Brain microvascular endothelial cell (primary cell): ENCODE data around the gene NARF.

Source experiments
- DNase-seq: peaks from one replicate; pipeline ENCODE4 v3.0.0-alpha.2; 2020
- H3K27ac ChIP-seq: fragments of 250-450 bp; sonication (Bioruptor Pico); 2 replicates; pipeline ENCODE4 v1.5.1; 2020; ENCODE audit warnings: mild to moderate bottlenecking, moderate library complexity
- H3K27me3 ChIP-seq: fragments of 250-450 bp; sonication (Bioruptor Pico); replicated peaks from 2 replicates; pipeline ENCODE4 v1.5.1; 2020; ENCODE audit warnings: mild to moderate bottlenecking
- H3K36me3 ChIP-seq: fragments of 250-450 bp; sonication (Bioruptor Pico); replicated peaks from 2 replicates; pipeline ENCODE4 v1.5.1; 2020; ENCODE audit warnings: mild to moderate bottlenecking
- H3K4me3 ChIP-seq: 2 replicates; pipeline ENCODE4 v1.5.1; 2011; ENCODE audit warnings: low read depth, mild to moderate bottlenecking, control low read depth, low read length, moderate library complexity
- CTCF ChIP-seq: IDR thresholded peaks from 2 replicates; pipeline ENCODE4 v1.5.1; 2011; ENCODE audit warnings: low read depth, mild to moderate bottlenecking, moderate library complexity, low read length, control low read depth, inconsistent platforms; ENCODE audit errors: missing control alignments
- in situ Hi-C: cut with HindIII; loops from 2 replicates; pipeline ENCODE4 v1.10.0; 2017; ENCODE audit warnings: low sequenced_read_pairs, low pct_ligation_motif_present

Gene NARF

GRCh38 chr17:82443465-82444283, 14.9 kb upstream of the NARF start:
- DNase-seq, result no peak
- peaks cover 8% of the 10 kb centered on the region for H3K36me3 ChIP-seq
- no peak overlapping the region for H3K27ac ChIP-seq
- in situ Hi-C loops, result no loop called here
- no peak overlapping the region for H3K4me3 ChIP-seq
- H3K27me3 ChIP-seq, result no peaks in the 10 kb centered on the region
- no peak for TF ChIP-seq CTCF

- H3K27ac ChIP-seq, result no peak overlapping the region
- H3K27me3 ChIP-seq, result no peaks in the 10 kb centered on the region
- peaks cover 8% of the 10 kb centered on the region for H3K36me3 ChIP-seq
- no peak overlapping the region for H3K4me3 ChIP-seq
- in situ Hi-C loops, result no loop called here
- TF ChIP-seq CTCF, result no peak
- no peak for DNase-seq
Observed at GRCh38 chr17:82444284-82444893, 14.2 kb upstream of the NARF start.

- no peak for TF ChIP-seq CTCF
- H3K27me3 ChIP-seq, result no peaks in the 10 kb centered on the region
- H3K36me3 ChIP-seq, result peaks cover 8% of the 10 kb centered on the region
- H3K27ac ChIP-seq, result no peak overlapping the region
- H3K4me3 ChIP-seq, result no peak overlapping the region
- no peak for DNase-seq
- in situ Hi-C loops, result no loop called here
Observed at GRCh38 chr17:82444941-82445521, 13.5 kb upstream of the NARF start.

- no peak for DNase-seq
- Histone ChIP-seq H3K27me3 (no peaks in the 10 kb centered on the region), H3K27ac (no peak overlapping the region), H3K36me3 (peaks cover 8% of the 10 kb centered on the region), H3K4me3 (no peak overlapping the region)
- no peak for TF ChIP-seq CTCF
- in situ Hi-C loops, result no loop called here
Observed at GRCh38 chr17:82445542-82445941, 13.0 kb upstream of the NARF start.

GRCh38 chr17:82446124-82446523, 12.4 kb upstream of the NARF start:
- in situ Hi-C loops, result no loop called here
- Histone ChIP-seq H3K27ac (no peak overlapping the region), H3K4me3 (no peak overlapping the region), H3K27me3 (no peaks in the 10 kb centered on the region), H3K36me3 (peaks cover 8% of the 10 kb centered on the region)
- DNase-seq, result no peak
- no peak for TF ChIP-seq CTCF
